SK-N-SH (cell line): Measurements from ENCODE around the gene FGF8. TPM values are rescaled to one million over a fixed set of nuclear protein-coding genes. Genes with fewer than 3 reads are reported as not detected.

Experiments
- CTCF ChIA-PET: fragments of 300-600, 350-600 bp; formaldehyde crosslinking; extraction: SDS; loops from one replicate; lab custom pipeline; 2021; lab: Yijun Ruan, JAX
- POLR2A ChIA-PET: fragments of 350-600 bp; sonication (Branson Sonifier 250); formaldehyde crosslinking; extraction: SDS; loops from one replicate; lab custom pipeline; 2020; ENCODE audit warnings: antibody characterized with exemption, inconsistent platforms; lab: Yijun Ruan, JAX
- DNase-seq: peaks from one replicate; pipeline ENCODE4 v3.0.0; 2012
- H2AFZ ChIP-seq: fragments of 200-600 bp; sonication (generic); 2 replicates; pipeline ENCODE4 v1.8.1; 2016; ENCODE audit warnings: antibody characterized with exemption, mild to moderate bottlenecking, low read depth
- H3F3A ChIP-seq: fragments of 200-600 bp; sonication (generic); replicated peaks from 2 replicates; pipeline ENCODE3; 2016; ENCODE audit warnings: antibody characterized with exemption, mild to moderate bottlenecking; ENCODE audit not compliant: insufficient read depth
- H3K27ac ChIP-seq, 2 experiments: fragments of 200-500 bp in 1 of 2; fragments of 200-600 bp in 1 of 2; sonication (Bioruptor generic) in 1 of 2; sonication (generic), shearing (Covaris generic) in 1 of 2; 2 replicates each; pipeline versions ENCODE4 v1.5.1 to v1.6.1; 2014 to 2016; ENCODE audit warnings: low read depth in 2 of 2, inconsistent platforms in 1 of 2, low read length in 1 of 2, mild to moderate bottlenecking in 1 of 2, mixed read lengths in 1 of 2
- H3K27me3 ChIP-seq: fragments of 200-600 bp; sonication (generic), shearing (Covaris generic); 2 replicates; pipeline ENCODE4 v1.6.1; 2016; ENCODE audit warnings: mixed run types; ENCODE audit not compliant: insufficient read depth
- H3K36me3 ChIP-seq, 2 experiments: fragments of 200-500 bp in 1 of 2; fragments of 200-600 bp in 1 of 2; sonication (Bioruptor generic) in 1 of 2; sonication (generic) in 1 of 2; replicated peaks in 1 of 2; 2 replicates each; pipeline versions ENCODE3 to v1.5.1; 2014 to 2016; ENCODE audit warnings: low read length in 1 of 2, mild to moderate bottlenecking in 1 of 2; ENCODE audit not compliant: insufficient read depth in 2 of 2, control insufficient read depth in 1 of 2
- H3K4me1 ChIP-seq, 2 experiments: fragments of 200-500 bp in 1 of 2; fragments of 200-600 bp in 1 of 2; sonication (Bioruptor generic) in 1 of 2; sonication (generic), shearing (Covaris generic) in 1 of 2; 2 replicates each; pipeline versions ENCODE4 v1.5.1 to v1.6.1; 2014 to 2016; ENCODE audit warnings: low read depth in 1 of 2, low read length in 1 of 2, mixed run types in 1 of 2; ENCODE audit not compliant: insufficient read depth in 2 of 2, control insufficient read depth in 1 of 2
- H3K4me2 ChIP-seq: fragments of 200-600 bp; sonication (generic), shearing (Covaris generic); 2 replicates; pipeline ENCODE4 v1.6.1; 2017; ENCODE audit warnings: mixed run types
- H3K4me3 ChIP-seq, 2 experiments: fragments of 200-500 bp in 1 of 2; fragments of 200-600 bp in 1 of 2; sonication (Bioruptor generic) in 1 of 2; sonication (generic), shearing (Covaris generic) in 1 of 2; 2 replicates each; pipeline versions ENCODE4 v1.5.1 to v1.8.1; 2014 to 2016; ENCODE audit warnings: low read depth in 2 of 2, inconsistent platforms in 1 of 2, low read length in 1 of 2, mild to moderate bottlenecking in 1 of 2, mixed read lengths in 1 of 2, moderate library complexity in 1 of 2
- H3K79me2 ChIP-seq: fragments of 200-600 bp; sonication (generic); 2 replicates; pipeline ENCODE4 v1.8.1; 2017; ENCODE audit warnings: mild to moderate bottlenecking; ENCODE audit not compliant: insufficient read depth
- H3K9ac ChIP-seq: fragments of 200-600 bp; sonication (generic); 2 replicates; pipeline ENCODE4 v1.6.1; 2017; ENCODE audit warnings: mixed run types
- H3K9me2 ChIP-seq: fragments of 200-600 bp; sonication (generic); 2 replicates; pipeline ENCODE4 v1.6.1; 2017; ENCODE audit warnings: mixed run types
- H3K9me3 ChIP-seq: fragments of 200-600 bp; sonication (generic); 2 replicates; pipeline ENCODE4 v1.6.1; 2017; ENCODE audit warnings: mixed run types, mild to moderate bottlenecking, moderate library complexity
- H4K20me1 ChIP-seq: fragments of 200-600 bp; sonication (generic); 2 replicates; pipeline ENCODE4 v1.6.1; 2017; ENCODE audit warnings: mild to moderate bottlenecking, mixed run types; ENCODE audit not compliant: insufficient read depth
- ELF1 ChIP-seq: IDR thresholded peaks from 2 replicates; pipeline ENCODE4 v1.4.0; 2012
- EZH2phosphoT487 ChIP-seq: fragments of 200-600 bp; sonication (generic); IDR thresholded peaks from 2 replicates; pipeline ENCODE4 v1.6.1; 2017; ENCODE audit warnings: low read depth, mixed run types, mild to moderate bottlenecking, antibody characterized with exemption, moderate library complexity, borderline replicate concordance
- FOSL2 ChIP-seq: IDR thresholded peaks from 2 replicates; pipeline ENCODE4 v1.4.0; 2012; ENCODE audit warnings: low read depth, mild to moderate bottlenecking, moderate library complexity, borderline replicate concordance
- GABPA ChIP-seq: IDR thresholded peaks from 2 replicates; pipeline ENCODE4 v1.4.0; 2012; ENCODE audit warnings: low read depth, mild to moderate bottlenecking
- GATA2 ChIP-seq: sonication (generic); formaldehyde crosslinking; IDR thresholded peaks from 2 replicates; pipeline ENCODE4 v1.5.0; 2020; ENCODE audit warnings: mild to moderate bottlenecking, missing genetic modification reagents
- MXI1 ChIP-seq: IDR thresholded peaks from 2 replicates; pipeline ENCODE4 v1.6.1; 2012; ENCODE audit warnings: mild to moderate bottlenecking, low read depth, low read length, improper control_type of control experiment
- NFIC ChIP-seq: IDR thresholded peaks from 2 replicates; pipeline ENCODE4 v1.4.0; 2012; ENCODE audit warnings: borderline replicate concordance
- RAD21 ChIP-seq: IDR thresholded peaks from 2 replicates; pipeline ENCODE4 v1.6.1; 2012; ENCODE audit warnings: mild to moderate bottlenecking, low read length
- RCOR1 ChIP-seq: fragments of 150-350 bp; IDR thresholded peaks from 2 replicates; pipeline ENCODE4 v1.6.1; 2017; ENCODE audit warnings: antibody characterized with exemption, low read length
- RFX5 ChIP-seq: IDR thresholded peaks from 2 replicates; pipeline ENCODE4 v1.6.1; 2012; ENCODE audit warnings: mild to moderate bottlenecking, improper control_type of control experiment, low read length
- SIN3A ChIP-seq: IDR thresholded peaks from 2 replicates; pipeline ENCODE4 v1.6.1; 2012; ENCODE audit warnings: low read depth, mild to moderate bottlenecking, low read length, moderate library complexity, borderline replicate concordance
- TAF1 ChIP-seq: IDR thresholded peaks from 2 replicates; pipeline ENCODE4 v1.6.1; 2012; ENCODE audit warnings: low read depth, mild to moderate bottlenecking, low read length, moderate library complexity, borderline replicate concordance
- WGBS: methylation state at CpG from one replicate; pipeline ENCODE4 v1.1.6; 2017; ENCODE audit warnings: low lambda C conversion rate; 5-methylcytosine and 5-hydroxymethylcytosine counted together
- polyA plus RNA-seq, 3 experiments: library from polyadenylated mRNA; depleted of rRNA; stranded (reverse); fragments of >200 nt; gene quantifications; 2 replicates each; pipeline ENCODE4 v1.2.3, GENCODE V29; 2012
- TF ChIP-seq, protein P1 (sequence below): IDR thresholded peaks from 2 replicates; pipeline ENCODE4 v1.4.0; 2012; ENCODE audit warnings: low read depth
- TF ChIP-seq, protein P2 (sequence below): IDR thresholded peaks from 2 replicates; pipeline ENCODE4; 2012
- TF ChIP-seq, protein P3 (sequence below): fragments of 150-350 bp; IDR thresholded peaks from 2 replicates; pipeline ENCODE4 v1.6.1; 2016; ENCODE audit warnings: mild to moderate bottlenecking, low read depth, low read length

The FGF8 gene
- polyA plus RNA-seq, 1 of the 3 experiments (the other 2 are of a cell fraction): not detected

DNA sequence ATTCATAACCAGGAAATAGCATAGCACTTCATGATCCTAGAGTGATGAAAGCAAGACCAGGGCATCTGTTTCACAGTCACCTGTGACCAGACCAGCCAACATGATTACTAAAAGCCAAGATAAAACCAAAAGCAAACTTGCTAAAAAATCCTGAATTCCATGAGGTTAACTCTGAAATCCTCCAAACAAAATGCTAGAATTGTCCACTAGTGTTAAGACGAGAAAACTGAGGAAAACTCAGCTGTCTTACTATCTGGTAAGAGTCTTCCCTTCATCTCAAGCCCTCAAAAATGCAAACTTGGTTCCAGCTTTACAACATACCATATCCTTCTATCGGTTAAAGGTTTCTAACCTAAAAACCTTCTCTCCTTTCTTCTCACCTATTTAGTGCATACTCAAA is 8.6 kb upstream of the FGF8 start:
- peaks cover 28% of the 10 kb centered on the region for H3K79me2 ChIP-seq
- peaks cover 36% of the 10 kb centered on the region for H4K20me1 ChIP-seq
- H3F3A ChIP-seq: peaks cover 65% of the 10 kb centered on the region
- 98% methylated on average over 2 of the region's 2 CpGs for WGBS
- no peak overlapping the region for H3K9ac ChIP-seq
- H3K4me2 ChIP-seq: no peak overlapping the region
- ChIA-PET CTCF (interaction anchor here (1.1 to 11.7 kb wide), 6 partner anchors 9 to 572 kb away, joined by 3 to 297 read pairs (median 28); partner anchors contain the start of gene KCNIP2), POLR2A (interaction anchor here (1.3 kb wide), 1 partner anchor 34 kb away, joined by 4 read pairs; the partner anchor contains the start of gene OGA)
- H3K4me3 ChIP-seq: no peak overlapping the region
- no peaks in the 10 kb centered on the region for H3K9me2 ChIP-seq
- peaks cover 8 to 23% of the 10 kb centered on the region in 2 experiments; a peak in 3 of 4 replicates for H3K4me1 ChIP-seq
- H3K27me3 ChIP-seq: no peaks in the 10 kb centered on the region
- H3K9me3 ChIP-seq: no peaks in the 10 kb centered on the region
- no peak for DNase-seq
- TF ChIP-seq ELF1: no peak
- TF ChIP-seq GABPA: no peak
- TF ChIP-seq, protein P1, sequence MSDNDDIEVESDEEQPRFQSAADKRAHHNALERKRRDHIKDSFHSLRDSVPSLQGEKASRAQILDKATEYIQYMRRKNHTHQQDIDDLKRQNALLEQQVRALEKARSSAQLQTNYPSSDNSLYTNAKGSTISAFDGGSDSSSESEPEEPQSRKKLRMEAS: no peak
- TF ChIP-seq EZH2phosphoT487: no peak
- TF ChIP-seq FOSL2: no peak
- no peak for TF ChIP-seq RAD21
- no peak for TF ChIP-seq NFIC
- no peak for TF ChIP-seq MXI1
- TF ChIP-seq SIN3A: no peak
- TF ChIP-seq GATA2: no peak
- TF ChIP-seq, protein P2, sequence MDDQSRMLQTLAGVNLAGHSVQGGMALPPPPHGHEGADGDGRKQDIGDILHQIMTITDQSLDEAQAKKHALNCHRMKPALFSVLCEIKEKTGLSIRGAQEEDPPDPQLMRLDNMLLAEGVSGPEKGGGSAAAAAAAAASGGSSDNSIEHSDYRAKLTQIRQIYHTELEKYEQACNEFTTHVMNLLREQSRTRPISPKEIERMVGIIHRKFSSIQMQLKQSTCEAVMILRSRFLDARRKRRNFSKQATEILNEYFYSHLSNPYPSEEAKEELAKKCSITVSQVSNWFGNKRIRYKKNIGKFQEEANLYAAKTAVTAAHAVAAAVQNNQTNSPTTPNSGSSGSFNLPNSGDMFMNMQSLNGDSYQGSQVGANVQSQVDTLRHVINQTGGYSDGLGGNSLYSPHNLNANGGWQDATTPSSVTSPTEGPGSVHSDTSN: no peak
- no peak for TF ChIP-seq RFX5
- TF ChIP-seq TAF1: no peak
- TF ChIP-seq RCOR1: no peak
- TF ChIP-seq, protein P3, sequence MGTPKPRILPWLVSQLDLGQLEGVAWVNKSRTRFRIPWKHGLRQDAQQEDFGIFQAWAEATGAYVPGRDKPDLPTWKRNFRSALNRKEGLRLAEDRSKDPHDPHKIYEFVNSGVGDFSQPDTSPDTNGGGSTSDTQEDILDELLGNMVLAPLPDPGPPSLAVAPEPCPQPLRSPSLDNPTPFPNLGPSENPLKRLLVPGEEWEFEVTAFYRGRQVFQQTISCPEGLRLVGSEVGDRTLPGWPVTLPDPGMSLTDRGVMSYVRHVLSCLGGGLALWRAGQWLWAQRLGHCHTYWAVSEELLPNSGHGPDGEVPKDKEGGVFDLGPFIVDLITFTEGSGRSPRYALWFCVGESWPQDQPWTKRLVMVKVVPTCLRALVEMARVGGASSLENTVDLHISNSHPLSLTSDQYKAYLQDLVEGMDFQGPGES: no peak
- H3K36me3 ChIP-seq: peaks cover 41 to 57% of the 10 kb centered on the region in 2 experiments
- peak overlapping the region in 1 of 2 experiments; percentile 72; a peak in 2 of 4 replicates for H3K27ac ChIP-seq
- no peak overlapping the region for H2AFZ ChIP-seq

DNA sequence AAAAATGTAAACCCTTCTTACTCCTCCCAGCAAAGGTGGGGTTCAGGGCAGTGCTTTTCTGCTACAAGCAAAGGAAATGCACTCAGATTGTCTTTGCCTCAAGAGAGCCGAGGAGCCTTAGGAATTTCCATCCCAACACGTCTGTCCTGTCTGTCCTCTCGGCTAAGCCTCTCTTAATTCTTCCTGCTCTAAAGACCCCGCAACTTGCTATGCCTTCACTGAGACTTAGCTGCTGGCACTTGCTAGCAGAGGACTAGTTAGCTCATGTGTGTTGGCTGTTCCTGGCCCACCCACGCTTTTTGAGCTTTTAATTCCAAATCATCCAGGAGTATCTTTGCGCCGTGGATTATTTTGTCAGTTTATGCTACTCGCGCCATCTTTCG is 7.8 kb upstream of the FGF8 start:
- H3K9me3 ChIP-seq: no peaks in the 10 kb centered on the region
- 66% methylated on average over 10 of the region's 10 CpGs for WGBS
- peaks cover 8 to 23% of the 10 kb centered on the region in 2 experiments; a peak in 3 of 4 replicates for H3K4me1 ChIP-seq
- CTCF ChIA-PET: interaction anchor here (0.7 to 11.7 kb wide), 14 partner anchors 8 to 577 kb away, joined by 3 to 297 read pairs (median 4); partner anchors contain the start of gene KCNIP2
- peaks cover 37 to 48% of the 10 kb centered on the region in 2 experiments for H3K36me3 ChIP-seq
- peak overlapping the region; percentile 45; the same call in 1 of the 2 replicates for H2AFZ ChIP-seq
- H3K9me2 ChIP-seq: no peaks in the 10 kb centered on the region
- H3F3A ChIP-seq: peaks cover 56% of the 10 kb centered on the region
- H3K4me3 ChIP-seq: peak overlapping the region; percentile 77 to 96
- H4K20me1 ChIP-seq: peaks cover 35% of the 10 kb centered on the region
- DNase-seq: no peak
- TF ChIP-seq MXI1: no peak
- TF ChIP-seq SIN3A: 0 out of 2 replicates have a peak, but pooled peaks have one; percentile 14
- peaks cover 27% of the 10 kb centered on the region for H3K79me2 ChIP-seq
- H3K27ac ChIP-seq: peak overlapping the region; percentile 70 to 72
- POLR2A ChIA-PET: interaction anchor here (0.6 to 1.3 kb wide), 2 partner anchors 34 to 295 kb away, joined by 3 to 4 read pairs; partner anchors contain the start of gene OGA
- peak overlapping the region; percentile 91 for H3K4me2 ChIP-seq
- no peaks in the 10 kb centered on the region for H3K27me3 ChIP-seq
- peak overlapping the region; percentile 74 for H3K9ac ChIP-seq
